ENCODE results near the gene FBXW10B. TPM values are rescaled to one million over a fixed set of nuclear protein-coding genes. Genes with fewer than 3 reads are reported as not detected.
"Not testable (repeated sequence)": the region's sequence is repeated elsewhere in the genome, so short reads cannot be mapped to it uniquely, and the experiment has no call there.

The FBXW10B gene
- total RNA-seq = 0.35 and 0.36 TPM in 2 replicates

GRCh38 chr17:15619331-15620058, at the start of gene FBXW10B:
Gene FBXW10B (minus strand): TSS chr17:15619704. CDS start chr17:15619512, 192 bp downstream.
- H3K9me3 Mint-ChIP-seq; H3K4me3 Mint-ChIP-seq; H3K27ac Mint-ChIP-seq; intact Hi-C loops (cut with micrococcal nuclease); H3K36me3 Mint-ChIP-seq (ENCODE audit: low read depth); H3K4me1 Mint-ChIP-seq; DNase-seq; H3K27me3 Mint-ChIP-seq: not testable (repeated sequence)

GRCh38 chr17:15663691-15664090, 44.2 kb upstream of the FBXW10B start:
- H3K27ac Mint-ChIP-seq = no peak overlapping the region
- H3K4me1 Mint-ChIP-seq = peaks cover 6% of the 10 kb centered on the region
- no peak for DNase-seq
- no peaks in the 10 kb centered on the region for H3K27me3 Mint-ChIP-seq
- H3K9me3 Mint-ChIP-seq = no peaks in the 10 kb centered on the region
- H3K36me3 Mint-ChIP-seq (ENCODE audit: low read depth) = peaks cover 28% of the 10 kb centered on the region
- H3K4me3 Mint-ChIP-seq = no peak overlapping the region
- intact Hi-C loops (cut with micrococcal nuclease) = no loop called here

- intact Hi-C loops (cut with micrococcal nuclease) = no loop called here
- H3K4me3 Mint-ChIP-seq = no peak overlapping the region
- H3K4me1 Mint-ChIP-seq = peaks cover 6% of the 10 kb centered on the region
- H3K27ac Mint-ChIP-seq = no peak overlapping the region
- no peaks in the 10 kb centered on the region for H3K27me3 Mint-ChIP-seq
- H3K9me3 Mint-ChIP-seq = no peaks in the 10 kb centered on the region
- no peak for DNase-seq
- H3K36me3 Mint-ChIP-seq (ENCODE audit: low read depth) = peaks cover 25% of the 10 kb centered on the region
These were observed 43.7 kb upstream of the FBXW10B start for GRCh38 chr17:15663176-15663575.

GRCh38 chr17:15662681-15663080, 43.2 kb upstream of the FBXW10B start:
- Mint-ChIP-seq H3K4me3 (no peak overlapping the region), H3K36me3 (ENCODE audit: low read depth) (peaks cover 21% of the 10 kb centered on the region), H3K27ac (no peak overlapping the region), H3K9me3 (no peaks in the 10 kb centered on the region), H3K27me3 (no peaks in the 10 kb centered on the region), H3K4me1 (peaks cover 6% of the 10 kb centered on the region)
- intact Hi-C loops (cut with micrococcal nuclease) = no loop called here
- DNase-seq = no peak

- Mint-ChIP-seq H3K4me3 (no peak overlapping the region), H3K27ac (no peak overlapping the region), H3K36me3 (ENCODE audit: low read depth) (peaks cover 18% of the 10 kb centered on the region), H3K27me3 (no peaks in the 10 kb centered on the region), H3K9me3 (no peaks in the 10 kb centered on the region), H3K4me1 (peaks cover 8% of the 10 kb centered on the region)
- no peak for DNase-seq
- intact Hi-C loops (cut with micrococcal nuclease) = no loop called here
These were observed 40.6 kb upstream of the FBXW10B start for GRCh38 chr17:15660077-15660476.

- no peak overlapping the region for H3K4me3 Mint-ChIP-seq
- H3K36me3 Mint-ChIP-seq (ENCODE audit: low read depth) = peaks cover 18% of the 10 kb centered on the region
- no peak overlapping the region for H3K27ac Mint-ChIP-seq
- no peaks in the 10 kb centered on the region for H3K27me3 Mint-ChIP-seq
- H3K9me3 Mint-ChIP-seq = no peaks in the 10 kb centered on the region
- intact Hi-C loops (cut with micrococcal nuclease) = no loop called here
- peaks cover 8% of the 10 kb centered on the region for H3K4me1 Mint-ChIP-seq
- no peak for DNase-seq
These were observed 40.2 kb upstream of the FBXW10B start for GRCh38 chr17:15659663-15660062.

- Mint-ChIP-seq H3K27me3 (no peaks in the 10 kb centered on the region), H3K4me3 (no peak overlapping the region), H3K4me1 (peaks cover 8% of the 10 kb centered on the region), H3K9me3 (no peaks in the 10 kb centered on the region), H3K27ac (no peak overlapping the region), H3K36me3 (ENCODE audit: low read depth) (peaks cover 15% of the 10 kb centered on the region)
- intact Hi-C loops (cut with micrococcal nuclease) = no loop called here
- DNase-seq = no peak
These were observed 39.7 kb upstream of the FBXW10B start for GRCh38 chr17:15659236-15659635.

- H3K27me3 Mint-ChIP-seq = no peaks in the 10 kb centered on the region
- H3K4me1 Mint-ChIP-seq = peaks cover 8% of the 10 kb centered on the region
- H3K9me3 Mint-ChIP-seq = no peaks in the 10 kb centered on the region
- H3K36me3 Mint-ChIP-seq (ENCODE audit: low read depth) = peaks cover 9% of the 10 kb centered on the region
- intact Hi-C loops (cut with micrococcal nuclease) = no loop called here
- no peak overlapping the region for H3K27ac Mint-ChIP-seq
- no peak for DNase-seq
- no peak overlapping the region for H3K4me3 Mint-ChIP-seq
These were observed 38.8 kb upstream of the FBXW10B start for GRCh38 chr17:15658296-15658695.

- no peaks in the 10 kb centered on the region for H3K27me3 Mint-ChIP-seq
- no peak for DNase-seq
- H3K36me3 Mint-ChIP-seq (ENCODE audit: low read depth) = peaks cover 5% of the 10 kb centered on the region
- H3K4me1 Mint-ChIP-seq = peaks cover 8% of the 10 kb centered on the region
- no peak overlapping the region for H3K4me3 Mint-ChIP-seq
- no peak overlapping the region for H3K27ac Mint-ChIP-seq
- intact Hi-C loops (cut with micrococcal nuclease) = no loop called here
- H3K9me3 Mint-ChIP-seq = no peaks in the 10 kb centered on the region
These were observed 38.4 kb upstream of the FBXW10B start for GRCh38 chr17:15657868-15658267.

GRCh38 chr17:15654886-15655561, 35.5 kb upstream of the FBXW10B start:
- Mint-ChIP-seq H3K36me3 (ENCODE audit: low read depth) (peaks cover 5% of the 10 kb centered on the region), H3K4me1 (peaks cover 18% of the 10 kb centered on the region), H3K4me3 (no peak overlapping the region), H3K27me3 (no peaks in the 10 kb centered on the region), H3K9me3 (no peaks in the 10 kb centered on the region), H3K27ac (no peak overlapping the region)
- intact Hi-C loops (cut with micrococcal nuclease) = no loop called here
- no peak for DNase-seq

- DNase-seq; H3K4me3 Mint-ChIP-seq; H3K9me3 Mint-ChIP-seq; H3K27ac Mint-ChIP-seq; intact Hi-C loops (cut with micrococcal nuclease); H3K36me3 Mint-ChIP-seq (ENCODE audit: low read depth); H3K27me3 Mint-ChIP-seq: not testable (repeated sequence)
- peaks cover 24% of the 10 kb centered on the region for H3K4me1 Mint-ChIP-seq
These were observed 34.9 kb upstream of the FBXW10B start for GRCh38 chr17:15654401-15654800.

- peaks cover 9% of the 10 kb centered on the region for H3K36me3 Mint-ChIP-seq (ENCODE audit: low read depth)
These were observed 33.5 kb upstream of the FBXW10B start for GRCh38 chr17:15652960-15653359.

GRCh38 chr17:15651583-15652110, 32.1 kb upstream of the FBXW10B start:
- no peaks in the 10 kb centered on the region for H3K9me3 Mint-ChIP-seq
- H3K4me3 Mint-ChIP-seq = peak overlapping the region; percentile 78
- peak; percentile 83 for DNase-seq
- H3K36me3 Mint-ChIP-seq (ENCODE audit: low read depth) = peaks cover 7% of the 10 kb centered on the region
- H3K27ac Mint-ChIP-seq = peak overlapping the region; percentile 65
- H3K4me1 Mint-ChIP-seq = peaks cover 38% of the 10 kb centered on the region
- intact Hi-C loops (cut with micrococcal nuclease) = no loop called here
- no peaks in the 10 kb centered on the region for H3K27me3 Mint-ChIP-seq

More at GRCh38 chr17:15652960-15653359, 33.5 kb upstream of the FBXW10B start:
- H3K27me3 Mint-ChIP-seq = no peaks in the 10 kb centered on the region
- peaks cover 36% of the 10 kb centered on the region for H3K4me1 Mint-ChIP-seq
- intact Hi-C loops (cut with micrococcal nuclease) = no loop called here
- H3K9me3 Mint-ChIP-seq = no peaks in the 10 kb centered on the region
- no peak overlapping the region for H3K4me3 Mint-ChIP-seq
- no peak for DNase-seq
- H3K27ac Mint-ChIP-seq = no peak overlapping the region

Data from activated CD4-positive, alpha-beta T cell treated with anti-CD3 and anti-CD28 coated beads, Interleukin-2, amount 10 ng/mL, durations not matched to agents 24 days and 14 days (primary cell).